HG03060 (cell line): ENCODE results near the gene POLL.

Experiments used
- ATAC-seq: cut with Tn5 transposase; IDR thresholded peaks from one replicate; pipeline ENCODE4 v1.9.1; 2021; ENCODE audit warnings: low read depth, moderate number of reproducible peaks; ENCODE audit not compliant: unreplicated experiment

Gene POLL

GRCh38 chr10:101575580-101576210 is 12.4 kb downstream of the POLL start:
- no peak for ATAC-seq

- ATAC-seq = no peak
Measured at GRCh38 chr10:101575091-101575490, 13.0 kb downstream of the POLL start.

- ATAC-seq = no peak
Measured at GRCh38 chr10:101573885-101574753, 13.9 kb downstream of the POLL start.

- ATAC-seq = no peak
Measured at GRCh38 chr10:101572785-101573184, 15.3 kb downstream of the POLL start.

- ATAC-seq = no peak
Measured at GRCh38 chr10:101572126-101572525, 15.9 kb downstream of the POLL start.

- no peak for ATAC-seq
Measured at GRCh38 chr10:101571271-101571925, 16.7 kb downstream of the POLL start.

GRCh38 chr10:101570428-101571270 is 17.4 kb downstream of the POLL start:
- no peak for ATAC-seq

- no peak for ATAC-seq
Measured at GRCh38 chr10:101569622-101570427, 18.2 kb downstream of the POLL start.

GRCh38 chr10:101569323-101569621 is 18.8 kb downstream of the POLL start:
- no peak for ATAC-seq

- no peak for ATAC-seq
Measured at GRCh38 chr10:101568054-101568745, 19.9 kb downstream of the POLL start.

- ATAC-seq = no peak
Measured at GRCh38 chr10:101567165-101568006, 20.7 kb downstream of the POLL start.

GRCh38 chr10:101566333-101567164 is 21.5 kb downstream of the POLL start:
- no peak for ATAC-seq

- ATAC-seq = no peak
Measured at GRCh38 chr10:101565936-101566332, 22.1 kb downstream of the POLL start.

GRCh38 chr10:101565370-101565900 is 22.6 kb downstream of the POLL start:
- no peak for ATAC-seq

- no peak for ATAC-seq
Measured at GRCh38 chr10:101564490-101564991, 23.5 kb downstream of the POLL start.

GRCh38 chr10:101563497-101564040 is 24.5 kb downstream of the POLL start:
- ATAC-seq = no peak

GRCh38 chr10:101563007-101563406 is 25.1 kb downstream of the POLL start:
- no peak for ATAC-seq
